Stimulated activated CD4-positive, alpha-beta T cell treated with anti-CD3 and anti-CD28 coated beads, TNF-alpha, amount 100 ng/mL, for 48 hours (primary cell): ENCODE measurements around the gene TNK2.
"Not testable (repeated sequence)": the region's sequence is repeated elsewhere in the genome, so short reads cannot be mapped to it uniquely, and the experiment has no call there.

Experiments used
- DNase-seq, 3 donors: peaks; one replicate each; pipeline ENCODE4 v3.0.0-alpha.2; 2020; ENCODE audit warnings: low read depth in 3 of 3

TNK2 gene

GRCh38 chr3:195870442-195870841, 37.9 kb downstream of the TNK2 start:
- no peak for DNase-seq

- DNase-seq = no peak
These were observed 38.8 kb downstream of the TNK2 start for GRCh38 chr3:195869413-195870001.

- no peak for DNase-seq
These were observed 39.4 kb downstream of the TNK2 start for GRCh38 chr3:195868866-195869412.

GRCh38 chr3:195868336-195868865, 40.0 kb downstream of the TNK2 start:
- DNase-seq = no peak

GRCh38 chr3:195867631-195868335, 40.6 kb downstream of the TNK2 start:
- no peak for DNase-seq

- no peak for DNase-seq
These were observed 41.5 kb downstream of the TNK2 start for GRCh38 chr3:195866686-195867511.

GRCh38 chr3:195865752-195866151, 42.6 kb downstream of the TNK2 start:
- no peak for DNase-seq

GRCh38 chr3:195863121-195864061, 45.0 kb downstream of the TNK2 start:
- peak; percentile 54 to 65 (median 55) for DNase-seq

GRCh38 chr3:195862318-195862717, 46.0 kb downstream of the TNK2 start:
- not testable (repeated sequence) for DNase-seq

GRCh38 chr3:195860456-195860855, 47.9 kb downstream of the TNK2 start:
- DNase-seq = no peak

GRCh38 chr3:195859846-195860411, 48.4 kb downstream of the TNK2 start:
- no peak for DNase-seq

- peak; percentile 42 to 68 (median 64) for DNase-seq
These were observed 49.1 kb downstream of the TNK2 start for GRCh38 chr3:195859061-195859845.

GRCh38 chr3:195856410-195857084, 51.8 kb downstream of the TNK2 start:
- no peak for DNase-seq

GRCh38 chr3:195855471-195856409, 52.6 kb downstream of the TNK2 start:
- no peak for DNase-seq

GRCh38 chr3:195854628-195855294, 53.6 kb downstream of the TNK2 start:
- DNase-seq = no peak

GRCh38 chr3:195853996-195854395, 54.4 kb downstream of the TNK2 start:
- DNase-seq = no peak

- no peak for DNase-seq
These were observed 55.3 kb downstream of the TNK2 start for GRCh38 chr3:195853036-195853435.
